Lung (tissue), 12 donors: Measurements from ENCODE around the gene ARHGEF17. TPM values are rescaled to one million over a fixed set of nuclear protein-coding genes. Genes with fewer than 3 reads are reported as not detected.

Source experiments
- ATAC-seq: fragments of 200-7000 bp; cut with Tn5 transposase; one replicate; pipeline ENCODE4 v1.9.1; 2020; ENCODE audit warnings: moderate number of reproducible peaks; ENCODE audit not compliant: insufficient read depth, low FRiP score
- DNase-seq, 3 donors: peaks; one replicate each; pipeline ENCODE4 v3.0.0-alpha.2; 2013 to 2017
- H3K27ac ChIP-seq, 2 donors: one replicate each; pipeline ENCODE4 v1.5.1; 2013; ENCODE audit warnings: mild to moderate bottlenecking in 2 of 2, moderate library complexity in 2 of 2, control low read depth in 1 of 2, inconsistent platforms in 1 of 2, low read depth in 1 of 2, low read length in 1 of 2
- H3K27me3 ChIP-seq, 3 donors: one replicate each; pipeline ENCODE4 v1.5.1; 2013; ENCODE audit warnings: low read length in 2 of 3; ENCODE audit not compliant: control insufficient read depth in 3 of 3, insufficient read depth in 3 of 3
- H3K36me3 ChIP-seq, 4 donors: one replicate each; pipeline ENCODE4 v1.5.1; 2013; ENCODE audit warnings: low read length in 4 of 4, mild to moderate bottlenecking in 1 of 4, moderate library complexity in 1 of 4; ENCODE audit not compliant: control insufficient read depth in 4 of 4, insufficient read depth in 4 of 4
- H3K4me1 ChIP-seq, 5 donors: one replicate each; pipeline ENCODE4 v1.5.1; 2013; ENCODE audit warnings: low read length in 5 of 5, mild to moderate bottlenecking in 2 of 5, moderate library complexity in 1 of 5; ENCODE audit not compliant: control insufficient read depth in 5 of 5, insufficient read depth in 5 of 5
- H3K4me3 ChIP-seq: one replicate; pipeline ENCODE4 v1.5.1; 2013; ENCODE audit warnings: mild to moderate bottlenecking, control low read depth, moderate library complexity
- H3K9ac ChIP-seq, 2 donors: one replicate each; pipeline ENCODE4 v1.5.1; 2013; ENCODE audit warnings: low read length in 2 of 2, control low read depth in 1 of 2; ENCODE audit not compliant: insufficient read depth in 1 of 2
- H3K9me3 ChIP-seq, 4 donors: one replicate each; pipeline ENCODE4 v1.5.1; 2013; ENCODE audit warnings: low read length in 3 of 4, mild to moderate bottlenecking in 1 of 4, moderate library complexity in 1 of 4; ENCODE audit not compliant: control insufficient read depth in 4 of 4, insufficient read depth in 3 of 4
- WGBS, 2 donors: extraction: QIAGEN DNeasy Blood & Tissue Kit; methylation state at CpG; one replicate each; pipeline ENCODE4 v1.1.7; 2013; 5-methylcytosine and 5-hydroxymethylcytosine counted together
- polyA plus RNA-seq, 2 donors: library from polyadenylated mRNA; stranded (reverse); fragments of 200-250 nt; gene quantifications; one replicate each; pipeline ENCODE4 v1.2.1, GENCODE V29; 2013
- total RNA-seq, 2 donors: library from RNA; depleted of rRNA in 1 of 2; stranded (reverse); fragments of >200 nt in 1 of 2; gene quantifications; one replicate each; pipeline ENCODE4 v1.2.1, GENCODE V29; 2014 to 2021
- TF ChIP-seq, protein P1 (sequence below): IDR thresholded peaks from 2 replicates; pipeline ENCODE4 v1.5.1; 2012; ENCODE audit warnings: mild to moderate bottlenecking; ENCODE audit errors: control extremely low read depth, extremely low read depth
- donor health status: control.
- donor health status: control.
- donor health status: Bipolar disorder and iron deficiency.
- donor health status: healthy.
- donor health status: DM: yes; HTN: yes; CAD: no.

The ARHGEF17 gene
- total and polyA plus RNA-seq, 4 donors, result 27.9 to 74.6 (median 53.5) TPM

DNA sequence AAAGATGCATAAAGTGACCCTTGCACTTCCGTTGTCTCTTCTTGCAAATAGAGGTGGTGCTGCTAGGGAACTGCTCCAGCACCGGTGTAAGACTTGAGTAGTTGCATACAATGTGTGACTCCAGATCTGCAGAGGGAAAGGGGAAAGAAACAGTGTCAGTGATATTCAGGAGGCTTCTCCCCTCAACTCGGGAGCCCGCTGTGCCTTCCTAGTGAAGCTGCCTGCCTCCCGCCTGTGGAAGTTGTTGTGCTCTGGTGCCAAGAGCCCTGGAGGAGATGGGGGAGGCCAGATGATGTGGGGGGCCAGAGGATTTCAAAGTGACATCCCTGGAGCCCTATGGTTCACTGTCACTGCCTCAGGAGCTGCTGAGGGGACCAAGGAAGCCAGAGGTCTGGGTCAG is 98.5 kb downstream of the ARHGEF17 start:
- H3K27ac ChIP-seq, result no peak overlapping the region
- H3K27me3 ChIP-seq, result no peaks in the 10 kb centered on the region
- no peak overlapping the region for H3K4me3 ChIP-seq
- H3K4me1 ChIP-seq, result no peaks in the 10 kb centered on the region
- WGBS, 2 donors, result 91 to 95% methylated on average over 5 of the region's 5 CpGs
- no peak overlapping the region for H3K9ac ChIP-seq
- TF ChIP-seq, protein P1, sequence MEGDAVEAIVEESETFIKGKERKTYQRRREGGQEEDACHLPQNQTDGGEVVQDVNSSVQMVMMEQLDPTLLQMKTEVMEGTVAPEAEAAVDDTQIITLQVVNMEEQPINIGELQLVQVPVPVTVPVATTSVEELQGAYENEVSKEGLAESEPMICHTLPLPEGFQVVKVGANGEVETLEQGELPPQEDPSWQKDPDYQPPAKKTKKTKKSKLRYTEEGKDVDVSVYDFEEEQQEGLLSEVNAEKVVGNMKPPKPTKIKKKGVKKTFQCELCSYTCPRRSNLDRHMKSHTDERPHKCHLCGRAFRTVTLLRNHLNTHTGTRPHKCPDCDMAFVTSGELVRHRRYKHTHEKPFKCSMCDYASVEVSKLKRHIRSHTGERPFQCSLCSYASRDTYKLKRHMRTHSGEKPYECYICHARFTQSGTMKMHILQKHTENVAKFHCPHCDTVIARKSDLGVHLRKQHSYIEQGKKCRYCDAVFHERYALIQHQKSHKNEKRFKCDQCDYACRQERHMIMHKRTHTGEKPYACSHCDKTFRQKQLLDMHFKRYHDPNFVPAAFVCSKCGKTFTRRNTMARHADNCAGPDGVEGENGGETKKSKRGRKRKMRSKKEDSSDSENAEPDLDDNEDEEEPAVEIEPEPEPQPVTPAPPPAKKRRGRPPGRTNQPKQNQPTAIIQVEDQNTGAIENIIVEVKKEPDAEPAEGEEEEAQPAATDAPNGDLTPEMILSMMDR, result no peak
- peaks cover 6 to 28% (median 19%) of the 10 kb centered on the region in 4 donors for H3K36me3 ChIP-seq
- H3K9me3 ChIP-seq, result no peaks in the 10 kb centered on the region
- ATAC-seq (no peak), DNase-seq (no peak)

DNA sequence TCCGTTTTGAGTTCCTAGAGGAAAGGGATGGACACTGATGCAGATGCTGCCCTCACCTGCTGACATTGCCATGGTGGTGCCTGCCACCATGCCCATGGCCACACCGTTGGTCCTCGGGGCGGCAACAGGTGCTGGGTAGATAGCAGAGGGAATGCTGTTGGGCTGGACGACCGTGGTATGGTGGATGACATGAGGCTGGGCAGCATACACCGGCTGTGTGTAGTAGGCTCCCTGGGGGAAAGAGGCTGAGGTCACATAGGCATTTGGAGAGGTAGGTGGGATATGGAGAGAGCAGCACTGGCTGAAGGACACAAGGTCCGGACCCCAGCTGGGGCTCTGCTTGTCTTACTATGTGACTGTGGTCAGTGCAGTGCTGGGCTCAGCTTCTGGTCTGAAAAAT is 101.4 kb downstream of the ARHGEF17 start:
- TF ChIP-seq, protein P1, result no peak
- no peak for DNase-seq
- Histone ChIP-seq H3K27me3 (no peaks in the 10 kb centered on the region), H3K4me1 (no peaks in the 10 kb centered on the region), H3K4me3 (no peak overlapping the region), H3K9ac (no peak overlapping the region), H3K27ac (no peak overlapping the region), H3K9me3 (no peaks in the 10 kb centered on the region), H3K36me3 (peaks cover 6 to 28% (median 18%) of the 10 kb centered on the region in 4 donors)
- ATAC-seq, result no peak
- 98 to 99% methylated on average over 8 of the region's 8 CpGs for whole genome bisulfite sequencing, 2 donors

DNA sequence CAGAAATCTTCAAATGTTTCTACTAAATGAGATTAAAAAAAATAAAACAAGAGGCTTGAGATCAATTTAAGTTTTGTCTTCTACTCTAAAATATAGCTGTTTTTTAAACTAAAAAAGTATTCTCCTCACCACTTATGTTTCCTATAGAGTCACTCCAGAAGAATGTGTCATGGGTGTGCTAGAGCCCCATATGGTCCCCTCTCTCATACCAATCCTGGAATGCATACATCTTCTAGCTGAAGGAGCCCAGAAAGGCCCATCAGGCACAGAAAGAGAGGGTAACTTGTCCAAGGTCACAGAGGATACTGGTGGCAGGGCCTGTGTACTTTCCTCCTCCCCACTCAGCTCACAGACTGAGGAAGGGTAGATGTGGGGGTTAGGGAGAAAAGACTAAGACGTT is 102.6 kb downstream of the ARHGEF17 start:
- Histone ChIP-seq H3K9me3 (no peaks in the 10 kb centered on the region), H3K9ac (no peak overlapping the region), H3K4me3 (no peak overlapping the region), H3K4me1 (peaks cover 0 to 6% (median 0%) of the 10 kb centered on the region in 5 donors), H3K27ac (no peak overlapping the region), H3K36me3 (peaks cover 6 to 23% (median 18%) of the 10 kb centered on the region in 4 donors), H3K27me3 (no peaks in the 10 kb centered on the region)
- 87 to 94% methylated on average over 1 of the region's 1 CpG for WGBS, 2 donors
- no peak for DNase-seq
- TF ChIP-seq, protein P1, result no peak
- ATAC-seq, result no peak

DNA sequence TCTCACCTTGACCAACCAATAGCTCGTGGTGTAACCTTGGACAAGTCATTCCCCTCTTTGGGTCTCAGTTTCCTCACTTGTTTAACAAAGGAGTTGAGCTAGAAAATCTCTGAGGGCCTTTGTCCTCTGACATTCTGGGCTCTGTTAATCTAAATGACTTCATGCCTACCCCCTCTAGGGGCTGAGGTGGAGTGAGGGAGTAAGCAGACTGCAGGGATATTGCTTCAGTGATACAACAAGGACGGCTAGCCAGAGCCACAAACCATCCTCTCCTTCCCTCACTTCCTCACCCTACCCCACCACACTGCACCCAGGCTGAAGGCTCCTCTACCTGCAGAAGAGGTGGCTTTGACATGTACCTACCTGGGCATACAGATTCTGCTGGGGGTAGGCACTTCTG is 103.0 kb downstream of the ARHGEF17 start:
- Histone ChIP-seq H3K9ac (no peak overlapping the region), H3K4me1 (peaks cover 0 to 9% (median 0%) of the 10 kb centered on the region in 5 donors), H3K9me3 (no peaks in the 10 kb centered on the region), H3K4me3 (no peak overlapping the region), H3K36me3 (peaks cover 6 to 23% (median 17%) of the 10 kb centered on the region in 4 donors), H3K27me3 (no peaks in the 10 kb centered on the region), H3K27ac (no peak overlapping the region)
- TF ChIP-seq, protein P1, result no peak
- 67 to 89% methylated on average over 2 of the region's 2 CpGs for WGBS, 2 donors
- ATAC-seq (no peak), DNase-seq (no peak)
